MCF 10A (cell line): ENCODE measurements around the gene HES6. TPM values are rescaled to one million over a fixed set of nuclear protein-coding genes. Genes with fewer than 3 reads are reported as not detected.
A peak's percentile ranks its signal among the peaks of the same experiment; 100 is the strongest.

Experiments
- BruUV-seq: library from RNA; stranded (reverse); fragments of 400-500 nt; replicated peaks from 2 replicates; lab custom pipeline; 2021; lab: Mats Ljungman, UMichigan
- CTCF ChIA-PET: fragments of 300-600 bp; sonication (Branson Sonifier 250); formaldehyde crosslinking; extraction: SDS; loops from one replicate; lab custom pipeline; 2021; ENCODE audit warnings: antibody characterized with exemption, inconsistent platforms; lab: Yijun Ruan, JAX
- POLR2A ChIA-PET: fragments of 300-600, 350-650 bp; sonication (Branson Sonifier 250); formaldehyde crosslinking; extraction: SDS; loops from one replicate; lab custom pipeline; 2020; ENCODE audit warnings: antibody characterized with exemption, inconsistent platforms; lab: Yijun Ruan, JAX
- DNase-seq: peaks from one replicate; pipeline ENCODE4 v3.0.0-alpha.2; 2018; ENCODE audit not compliant: unreplicated experiment
- H3K27ac Mint-ChIP-seq: one replicate; pipeline ENCODE4 v1.8.0; 2022; ENCODE audit warnings: mild to moderate bottlenecking, low read depth, mixed read lengths; ENCODE audit not compliant: unreplicated experiment
- H3K27me3 Mint-ChIP-seq: one replicate; pipeline ENCODE4 v1.8.0; 2022; ENCODE audit warnings: mixed read lengths; ENCODE audit not compliant: insufficient read depth, unreplicated experiment
- H3K36me3 Mint-ChIP-seq: one replicate; pipeline ENCODE4 v1.8.0; 2022; ENCODE audit warnings: mild to moderate bottlenecking, moderate library complexity, mixed read lengths; ENCODE audit not compliant: insufficient read depth, unreplicated experiment
- H3K4me1 Mint-ChIP-seq: one replicate; pipeline ENCODE4 v1.8.0; 2022; ENCODE audit warnings: mixed read lengths; ENCODE audit not compliant: insufficient read depth, unreplicated experiment
- H3K4me3 Mint-ChIP-seq: one replicate; pipeline ENCODE4 v1.8.0; 2022; ENCODE audit warnings: mild to moderate bottlenecking, moderate library complexity, mixed read lengths; ENCODE audit not compliant: unreplicated experiment
- H3K9me3 Mint-ChIP-seq: one replicate; pipeline ENCODE4 v1.8.0; 2022; ENCODE audit warnings: mixed read lengths; ENCODE audit not compliant: unreplicated experiment
- CTCF ChIP-seq: fragments of 200-600 bp; IDR thresholded peaks from one replicate; pipeline ENCODE4 v1.8.0; 2022; ENCODE audit warnings: antibody characterized with exemption, mild to moderate bottlenecking; ENCODE audit not compliant: unreplicated experiment
- intact Hi-C: fragments of 100-400 bp; cut with micrococcal nuclease; formaldehyde crosslinking; loops from 2 replicates; pipeline ENCODE4 v1.14.1; 2022
- total RNA-seq: library from RNA; stranded (reverse); gene quantifications from 2 replicates; pipeline ENCODE4 v1.2.3, GENCODE V29; 2022

Gene HES6
- total RNA-seq, 1 experiment from 2014 or later, result 19.7 TPM

- ChIA-PET POLR2A (interaction anchor here (0.8 to 2.1 kb wide), 2 partner anchors 17 to 18 kb away, joined by 4 read pairs; no protein-coding TSS in a partner anchor), CTCF (no interaction called here)
- no peaks in the 10 kb centered on the region for H3K27me3 Mint-ChIP-seq
- no peak overlapping the region for H3K27ac Mint-ChIP-seq
- H3K9me3 Mint-ChIP-seq, result no peaks in the 10 kb centered on the region
- no TSS peak for BruUV-seq
- no peaks in the 10 kb centered on the region for H3K36me3 Mint-ChIP-seq
- no peak for DNase-seq
- intact Hi-C loops, result no loop called here
- TF ChIP-seq CTCF, result no peak
- H3K4me1 Mint-ChIP-seq, result no peaks in the 10 kb centered on the region
- H3K4me3 Mint-ChIP-seq, result peak overlapping the region; percentile 28
Observed at GRCh38 chr2:238220892-238221521, 18.8 kb downstream of the HES6 start.

- peaks cover under 1% of the 10 kb centered on the region for H3K27me3 Mint-ChIP-seq
- POLR2A ChIA-PET, result interaction anchor here (0.7 to 2.1 kb wide), 3 partner anchors 16 to 193 kb away, joined by 3 to 4 read pairs (median 4); no protein-coding TSS in a partner anchor
- no peak overlapping the region for H3K4me3 Mint-ChIP-seq
- no peak overlapping the region for H3K27ac Mint-ChIP-seq
- DNase-seq, result no peak
- no peaks in the 10 kb centered on the region for H3K9me3 Mint-ChIP-seq
- CTCF ChIA-PET, result no interaction called here
- no TSS peak for BruUV-seq
- H3K36me3 Mint-ChIP-seq, result no peaks in the 10 kb centered on the region
- H3K4me1 Mint-ChIP-seq, result no peaks in the 10 kb centered on the region
- no peak for TF ChIP-seq CTCF
- intact Hi-C loops, result no loop called here
Observed at GRCh38 chr2:238220274-238220891, 19.5 kb downstream of the HES6 start.

- Mint-ChIP-seq H3K4me1 (no peaks in the 10 kb centered on the region), H3K4me3 (no peak overlapping the region), H3K36me3 (no peaks in the 10 kb centered on the region), H3K9me3 (no peaks in the 10 kb centered on the region), H3K27me3 (peaks cover 20% of the 10 kb centered on the region), H3K27ac (no peak overlapping the region)
- no TSS peak for BruUV-seq
- DNase-seq, result no peak
- no peak for TF ChIP-seq CTCF
- intact Hi-C loops, result no loop called here
- ChIA-PET POLR2A (interaction anchor here (0.6 to 3.0 kb wide), 3 partner anchors 10 to 125 kb away, joined by 3 to 12 read pairs (median 3); partner anchors contain the start of gene ILKAP), CTCF (interaction anchor here (0.6 kb wide), 1 partner anchor 48 kb away, joined by 3 read pairs; no protein-coding TSS in a partner anchor)
Observed at GRCh38 chr2:238216651-238217184, 23.1 kb downstream of the HES6 start.

GRCh38 chr2:238207006-238207405 lies 32.8 kb downstream of the HES6 start:
- DNase-seq, result no peak
- H3K27me3 Mint-ChIP-seq, result peaks cover 6% of the 10 kb centered on the region
- H3K4me3 Mint-ChIP-seq, result no peak overlapping the region
- no TSS peak for BruUV-seq
- ChIA-PET POLR2A (interaction anchor here (0.7 kb wide), 1 partner anchor 11 kb away, joined by 3 read pairs; no protein-coding TSS in a partner anchor), CTCF (interaction anchor here (0.7 to 1.0 kb wide), 2 partner anchors 31 to 573 kb away, joined by 3 read pairs; no protein-coding TSS in a partner anchor)
- H3K36me3 Mint-ChIP-seq, result peaks cover 6% of the 10 kb centered on the region
- no peak for TF ChIP-seq CTCF
- peaks cover 9% of the 10 kb centered on the region for H3K4me1 Mint-ChIP-seq
- no peaks in the 10 kb centered on the region for H3K9me3 Mint-ChIP-seq
- H3K27ac Mint-ChIP-seq, result no peak overlapping the region
- intact Hi-C loops, result no loop called here
